DMS153 treated with DMSO at 0.1 percent for 48 hours (cell line): ENCODE measurements around the gene CDC26.
A peak's percentile ranks its signal among the peaks of the same experiment; 100 is the strongest.
"Not testable (repeated sequence)": the region's sequence is repeated elsewhere in the genome, so short reads cannot be mapped to it uniquely, and the experiment has no call there.

Experiments used
- DNase-seq: peaks from one replicate; lab custom pipeline; 2025; ENCODE audit not compliant: unreplicated experiment; lab: John Stamatoyannopoulos, UW

The CDC26 gene

DNA sequence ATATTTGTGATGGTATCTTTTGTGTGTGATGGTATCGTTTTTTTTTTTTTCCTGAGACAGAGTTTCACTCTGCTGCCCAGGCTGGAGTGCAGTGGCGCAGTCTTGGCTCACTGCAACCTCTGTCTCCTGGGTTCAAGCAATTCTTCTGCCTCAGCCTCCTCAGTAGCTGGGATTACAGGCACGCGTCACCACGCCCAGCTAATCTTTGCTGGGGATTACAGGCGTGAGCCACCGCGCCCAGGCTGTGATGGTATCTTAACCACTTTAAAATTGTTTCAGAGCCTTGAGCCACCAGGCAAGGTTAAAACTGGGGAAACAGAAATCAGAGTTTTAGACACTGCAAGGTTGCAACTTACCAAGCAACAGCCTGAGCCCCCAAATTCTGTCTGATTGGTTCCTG, 20.9 kb upstream of the CDC26 start:
- DNase-seq = not testable (repeated sequence)

DNA sequence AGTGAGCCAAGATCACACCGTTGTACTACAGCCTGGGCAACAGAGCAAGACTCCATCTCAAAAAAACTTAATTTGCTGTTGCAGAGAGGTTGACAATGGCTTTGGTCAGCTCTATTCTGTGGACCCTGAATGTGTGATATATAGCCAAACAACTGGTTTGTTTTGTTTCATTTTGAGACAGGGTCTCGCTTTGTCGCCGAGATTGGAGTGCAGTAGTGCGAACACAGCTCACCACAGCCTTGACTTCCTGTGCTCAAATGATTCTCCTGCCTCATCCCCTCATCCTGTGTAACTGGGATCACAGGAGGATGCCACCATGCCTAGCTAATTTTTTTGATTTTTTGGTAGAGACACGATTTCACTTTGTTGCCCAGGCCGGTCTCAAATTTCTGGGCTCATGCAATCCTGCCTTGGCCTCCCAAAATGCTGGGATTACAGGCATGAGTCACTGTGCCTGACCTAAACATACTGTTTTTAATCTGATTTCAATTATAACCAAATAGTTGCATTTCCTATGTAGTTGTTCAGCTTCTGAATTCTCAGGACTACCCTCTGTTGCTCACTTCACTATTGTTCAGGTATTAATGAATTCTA, 18.0 kb upstream of the CDC26 start:
- DNase-seq = no peak

DNA sequence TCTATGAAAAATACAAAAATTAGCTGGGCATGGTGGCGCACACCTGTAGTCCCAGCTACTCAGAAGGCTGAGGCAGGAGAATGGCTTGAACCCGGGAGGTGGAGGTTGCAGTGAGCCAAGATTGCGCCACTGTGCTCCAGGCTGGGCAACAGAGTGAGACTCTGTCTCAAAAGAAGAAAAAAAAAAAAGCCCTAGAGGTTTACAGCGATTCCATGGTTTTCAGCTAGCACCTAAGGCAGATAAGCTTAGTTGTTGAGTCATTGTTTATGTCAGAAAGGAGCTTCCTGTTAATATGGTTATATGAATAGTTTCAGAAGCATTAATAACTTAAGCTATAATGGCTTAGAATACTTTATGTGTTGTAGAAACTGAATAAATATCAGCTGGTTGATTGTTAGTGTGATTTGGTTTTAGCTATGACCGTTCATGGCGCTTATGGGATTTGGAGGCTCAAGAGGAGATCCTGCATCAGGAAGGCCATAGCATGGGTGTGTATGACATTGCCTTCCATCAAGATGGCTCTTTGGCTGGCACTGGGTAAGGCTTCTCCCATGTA, 14.8 kb upstream of the CDC26 start:
- no peak for DNase-seq

DNA sequence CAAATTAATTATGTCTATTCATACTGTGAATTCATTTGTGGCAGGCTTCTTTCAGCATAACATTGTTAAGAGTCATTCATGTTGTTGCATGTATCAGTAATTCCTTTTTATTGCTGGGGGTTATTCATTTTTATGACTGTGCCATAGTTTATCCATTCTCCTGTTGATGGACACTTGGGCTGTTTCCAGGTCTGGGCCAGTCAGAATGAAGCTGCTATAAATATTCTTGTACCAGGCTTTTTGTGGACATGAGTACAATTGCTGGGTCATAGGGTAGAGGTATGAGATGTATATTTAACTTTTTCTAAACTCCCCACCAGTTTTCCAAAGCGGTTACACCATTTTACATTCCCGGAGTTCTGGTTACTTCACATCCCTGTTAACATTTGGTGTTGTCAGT, 13.7 kb upstream of the CDC26 start:
- no peak for DNase-seq

DNA sequence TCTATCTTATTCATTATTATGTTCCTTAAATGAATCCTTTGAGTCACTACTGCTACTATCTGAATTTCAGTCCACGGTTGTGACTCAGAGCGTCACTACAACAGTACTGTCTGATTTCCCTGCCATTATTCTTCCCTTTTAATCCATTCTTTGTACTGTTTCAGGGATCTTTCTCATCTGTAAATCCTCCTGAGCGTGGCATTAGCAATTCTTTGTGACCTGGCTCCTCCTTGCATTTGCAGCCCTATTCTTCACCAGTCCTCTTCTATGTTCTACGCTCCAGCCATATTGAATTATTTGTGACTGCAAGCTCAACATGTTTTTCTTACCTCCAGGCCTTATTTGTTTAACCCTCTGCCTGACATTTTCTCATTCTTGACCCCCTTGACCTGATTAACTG, 6.0 kb upstream of the CDC26 start:
- no peak for DNase-seq

DNA sequence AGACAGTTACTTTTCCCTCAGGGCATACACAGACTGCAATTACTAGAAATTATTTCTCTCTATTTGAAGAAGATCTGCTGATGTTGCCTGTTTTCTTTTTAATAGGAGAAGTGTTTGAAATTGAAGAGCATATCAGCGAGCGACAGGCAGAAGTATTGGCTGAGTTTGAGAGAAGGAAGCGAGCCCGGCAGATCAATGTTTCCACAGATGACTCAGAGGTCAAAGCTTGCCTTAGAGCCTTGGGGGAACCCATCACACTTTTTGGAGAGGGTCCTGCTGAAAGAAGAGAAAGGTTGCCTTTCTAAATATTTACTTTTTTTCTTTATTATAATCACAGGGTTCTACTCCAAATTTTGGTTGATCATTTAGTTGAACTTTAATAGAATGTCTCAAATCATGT, 3.5 kb upstream of the CDC26 start:
- DNase-seq = no peak

DNA sequence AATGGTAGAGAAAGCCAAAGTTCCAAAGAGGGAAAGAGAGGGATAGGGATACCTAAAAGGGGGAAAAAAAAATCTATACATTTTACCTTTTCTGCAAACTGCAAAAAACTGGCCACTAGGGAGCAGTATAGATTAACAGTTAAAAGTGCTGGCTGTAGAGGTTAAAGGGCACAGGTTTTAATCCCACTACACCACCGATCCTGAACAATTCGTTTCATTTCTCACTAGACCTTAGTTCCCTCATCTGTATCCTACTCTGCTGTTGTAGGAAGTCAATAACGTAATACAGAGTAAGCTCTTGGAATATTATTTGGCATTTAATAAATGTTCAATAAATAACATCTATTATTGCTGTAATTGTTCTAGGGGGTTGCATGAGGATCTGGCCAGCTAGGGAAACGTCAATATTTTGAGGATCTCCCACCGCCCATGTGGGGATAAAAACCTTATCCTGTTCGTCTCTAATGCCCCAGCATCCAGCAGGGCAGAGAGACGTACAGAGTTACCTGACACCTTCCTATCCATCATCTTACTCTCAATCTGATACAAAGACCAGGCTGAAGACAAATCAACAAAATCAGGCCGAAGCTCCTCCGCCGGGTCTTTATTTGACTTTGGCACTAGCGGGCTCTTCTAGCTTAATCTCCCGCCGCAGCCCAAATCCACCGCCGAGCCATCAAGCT, 757 bp downstream of the CDC26 start:
- DNase-seq = peak; percentile 73

DNA sequence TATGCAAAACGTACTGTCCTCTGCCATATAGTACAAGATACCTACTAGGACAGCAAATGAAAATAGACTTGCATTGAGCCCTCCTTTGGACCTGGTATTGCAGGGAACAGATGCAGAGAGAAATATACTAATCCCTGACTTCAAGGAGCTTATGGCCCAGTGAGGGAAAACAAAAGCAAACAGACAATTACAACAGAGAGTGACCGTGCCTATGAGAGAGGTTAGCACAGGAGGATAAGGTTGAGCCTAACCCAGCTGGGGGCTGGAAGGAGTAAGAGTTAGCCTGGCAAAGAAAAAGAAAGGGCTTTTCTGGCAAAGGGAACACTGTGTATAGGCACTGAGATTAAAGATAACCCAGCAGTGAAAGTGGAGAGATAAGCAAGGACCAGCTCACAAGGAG, 5.5 kb downstream of the CDC26 start:
- no peak for DNase-seq

DNA sequence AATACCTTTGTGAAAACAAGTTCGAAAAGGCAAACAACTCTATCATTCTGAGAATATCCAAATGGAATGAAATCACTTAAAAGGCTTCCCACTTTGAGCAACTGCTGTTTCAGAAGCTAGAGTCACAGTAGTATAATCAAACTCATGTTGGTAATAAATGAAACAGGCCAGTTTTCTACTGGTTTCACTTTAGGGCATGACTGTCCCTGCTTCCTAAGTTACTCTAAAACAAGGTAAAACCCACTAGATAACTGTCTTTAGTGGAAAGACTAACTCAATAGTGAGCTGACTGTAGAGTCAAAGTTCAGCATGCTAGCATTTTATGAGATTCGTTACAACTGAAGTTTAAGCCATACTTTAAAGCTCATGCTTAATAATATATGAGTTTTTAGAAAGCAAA, 6.0 kb downstream of the CDC26 start:
- no peak for DNase-seq

DNA sequence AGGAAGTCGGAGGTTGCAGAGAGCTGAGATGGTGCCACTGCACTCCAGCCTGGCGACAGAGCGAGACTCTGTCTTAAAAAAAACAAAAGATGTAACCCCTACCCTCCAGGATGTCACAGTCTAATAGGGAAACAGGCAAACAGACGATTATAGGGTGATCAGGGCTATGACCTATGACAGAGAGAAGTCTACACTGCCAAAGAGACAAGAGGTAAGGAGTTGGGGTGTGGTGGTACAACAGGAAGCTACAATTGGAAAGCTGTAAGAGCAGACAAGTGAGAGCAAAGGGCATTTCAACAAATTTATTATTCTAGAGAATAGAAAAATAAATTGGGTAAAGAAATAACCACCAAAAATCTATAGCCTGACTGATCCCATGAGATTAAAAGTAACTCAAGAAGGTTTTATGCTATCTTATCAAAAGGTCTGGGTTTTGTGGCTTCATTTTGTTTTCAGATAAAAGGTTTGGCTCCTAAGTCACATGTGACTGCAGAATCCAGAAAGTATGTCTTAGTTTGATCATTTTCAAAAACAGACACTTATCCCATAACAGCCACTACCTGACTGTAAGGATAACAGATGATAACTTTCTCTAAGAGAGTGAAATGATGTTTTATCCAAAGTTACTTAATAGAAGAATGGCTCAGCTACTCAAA, 7.3 kb downstream of the CDC26 start:
- DNase-seq = no peak

DNA sequence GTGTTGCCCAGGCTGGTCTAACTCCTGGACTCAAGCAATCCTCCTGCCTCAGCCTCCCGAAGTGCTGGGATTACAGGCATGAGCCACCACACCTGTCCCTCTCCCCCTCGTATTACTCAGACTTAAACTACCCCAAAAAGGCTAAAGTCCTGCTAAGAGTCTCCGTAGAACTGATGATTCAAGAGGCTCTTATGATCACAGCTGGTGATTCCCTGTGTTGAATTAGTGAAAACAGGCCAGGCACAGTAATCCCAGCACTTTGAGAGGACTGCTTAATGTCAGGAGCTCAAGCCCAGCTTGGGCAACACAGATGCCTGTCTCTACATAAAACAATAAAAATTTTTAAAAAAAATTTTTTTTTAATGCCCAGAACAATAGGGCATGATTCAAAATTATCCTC, 9.2 kb downstream of the CDC26 start:
- DNase-seq = no peak

DNA sequence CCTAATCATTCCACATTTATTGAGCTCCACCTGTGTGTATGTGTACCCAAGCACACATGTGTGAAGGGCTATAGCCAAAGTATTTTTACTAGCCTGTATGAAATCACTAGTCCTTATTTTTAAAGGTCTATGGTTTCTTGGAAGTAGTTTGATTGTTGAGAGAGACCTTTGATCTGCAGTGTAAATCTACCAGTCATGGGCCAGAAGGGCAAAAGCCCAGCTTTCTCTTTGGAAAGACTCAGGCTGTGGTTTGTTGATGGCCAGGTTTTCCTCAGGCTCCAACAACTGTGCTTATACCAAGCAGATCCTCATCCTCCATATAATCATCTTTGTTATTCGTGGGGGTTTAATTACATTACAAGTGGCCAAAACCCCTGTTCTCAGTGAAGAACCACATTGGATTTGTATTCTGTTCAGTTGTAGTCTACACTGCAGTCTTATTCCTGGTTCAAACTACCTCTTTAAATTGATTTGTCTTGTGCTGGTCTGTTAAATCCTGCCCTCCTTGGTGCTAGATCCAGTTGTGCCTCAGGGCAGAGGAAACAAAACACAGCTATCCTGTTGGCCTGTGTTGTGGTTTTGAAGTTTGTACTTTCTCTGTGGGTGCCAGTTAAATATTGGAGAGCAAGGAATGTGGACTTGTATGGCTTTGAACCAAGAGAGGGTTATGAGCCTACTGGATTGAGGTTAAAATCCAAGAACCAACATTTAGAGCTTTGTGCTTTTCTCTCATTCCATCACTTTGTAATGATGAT, 13.3 kb downstream of the CDC26 start:
- DNase-seq = no peak

DNA sequence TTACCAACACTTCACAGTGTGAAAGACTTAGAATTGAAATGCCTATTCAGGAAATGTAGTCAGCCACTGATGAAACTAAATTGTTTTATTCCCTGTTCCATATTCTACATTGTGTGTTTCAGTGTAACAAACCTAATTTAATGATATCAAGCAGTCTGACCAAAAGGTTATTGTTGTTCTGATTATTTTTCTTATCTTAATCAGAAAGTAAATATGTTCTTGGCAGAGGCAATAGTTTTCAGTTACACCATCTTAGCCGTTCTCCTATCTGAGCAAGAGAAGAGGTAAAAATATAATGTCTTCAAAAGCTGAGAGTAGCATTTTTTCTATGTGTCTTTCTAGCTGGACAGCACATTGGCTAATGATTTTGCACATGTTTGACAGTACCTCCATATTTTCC, 17.1 kb downstream of the CDC26 start:
- DNase-seq = no peak

DNA sequence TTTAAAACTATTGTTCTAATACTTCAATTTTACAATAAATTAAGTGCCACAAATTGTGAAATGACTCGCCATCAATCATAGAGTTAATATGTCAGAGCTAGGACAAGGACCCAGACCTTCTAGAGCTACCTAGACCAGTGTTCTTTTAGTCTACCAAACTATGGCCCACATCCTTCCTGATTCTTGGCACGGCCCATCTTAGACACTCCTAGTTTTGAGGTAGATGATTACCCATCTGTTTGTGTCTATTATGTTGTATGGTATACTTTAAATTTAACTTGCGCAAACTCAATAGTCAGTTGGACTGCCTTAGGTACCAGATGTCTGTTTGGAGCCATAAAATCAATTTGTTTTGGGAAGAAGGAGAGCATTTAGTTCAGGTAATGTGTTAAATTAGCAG, 17.5 kb downstream of the CDC26 start:
- DNase-seq = no peak

DNA sequence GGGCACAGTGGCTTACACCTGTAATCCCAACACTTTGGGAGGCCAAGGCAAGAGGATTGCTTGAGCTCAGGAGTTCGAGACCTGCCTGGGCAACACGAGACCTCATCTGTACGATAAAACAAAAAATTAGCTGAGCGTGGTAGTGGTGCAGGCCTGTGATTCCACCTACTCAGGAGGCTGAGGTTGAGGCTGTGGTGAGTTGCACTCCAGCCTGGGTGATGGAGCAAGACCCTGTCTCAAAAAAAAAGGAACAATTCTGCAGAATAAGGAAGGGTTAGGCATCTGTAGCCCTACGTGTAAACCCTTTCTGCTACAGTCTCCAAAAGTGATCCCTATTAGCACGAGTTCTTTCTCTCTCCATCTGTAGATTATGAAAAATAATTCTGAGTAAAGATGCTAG, 19.9 kb downstream of the CDC26 start:
- DNase-seq = no peak

DNA sequence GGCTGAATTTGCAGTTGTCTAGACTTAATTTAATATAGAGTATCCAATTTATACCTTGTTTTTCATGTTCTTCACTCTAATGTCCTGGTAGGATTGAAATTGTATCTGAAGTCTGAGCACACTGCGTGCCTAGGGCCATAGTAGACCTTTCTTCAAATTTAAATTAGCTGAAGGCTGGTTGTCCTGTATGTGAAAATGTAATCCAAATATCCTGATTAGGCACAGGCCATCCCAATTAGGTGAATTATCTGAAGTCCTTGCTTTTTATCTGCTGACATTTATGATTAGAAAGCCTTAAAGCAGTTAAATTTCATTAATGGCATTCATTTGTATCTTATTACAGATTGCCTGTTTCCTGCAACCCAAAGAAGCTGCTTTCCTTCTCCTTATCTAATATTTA, 20.4 kb downstream of the CDC26 start:
- DNase-seq = no peak

DNA sequence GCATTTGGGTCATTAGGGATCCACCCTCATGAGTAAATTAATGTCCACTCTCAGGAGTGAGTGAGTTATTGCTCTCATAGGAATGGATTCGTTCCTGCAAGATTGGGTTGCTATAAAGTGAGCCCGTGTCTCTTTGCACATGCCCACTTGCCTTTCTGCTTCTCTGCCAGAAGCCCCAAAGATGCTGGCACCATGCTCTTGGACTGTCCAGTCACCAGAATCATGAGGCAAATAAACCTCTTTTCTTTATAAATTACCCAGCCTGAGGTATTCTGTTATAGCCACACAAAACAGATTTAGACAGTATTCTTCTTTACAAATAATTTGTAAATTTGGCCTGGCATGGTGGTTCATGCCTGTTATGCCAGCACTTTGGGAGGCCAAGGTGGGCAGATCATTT, 24.6 kb downstream of the CDC26 start:
- no peak for DNase-seq

DNA sequence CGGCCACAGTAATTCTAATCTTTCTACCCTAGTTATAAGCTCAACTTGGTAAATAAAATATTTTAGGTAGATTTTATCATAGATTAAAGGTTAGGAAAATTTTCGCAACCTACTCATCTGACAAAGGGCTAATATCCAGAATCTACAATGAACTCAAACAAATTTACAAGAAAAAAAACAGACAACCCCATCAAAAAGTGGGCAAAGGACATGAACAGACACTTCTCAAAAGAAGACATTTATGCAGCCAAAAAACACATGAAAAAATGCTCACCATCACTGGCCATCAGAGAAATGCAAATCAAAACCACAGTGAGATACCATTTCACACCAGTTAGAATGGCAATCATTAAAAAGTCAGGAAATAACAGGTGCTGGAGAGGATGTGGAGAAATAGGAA, 25.7 kb downstream of the CDC26 start:
- not testable (repeated sequence) for DNase-seq

DNA sequence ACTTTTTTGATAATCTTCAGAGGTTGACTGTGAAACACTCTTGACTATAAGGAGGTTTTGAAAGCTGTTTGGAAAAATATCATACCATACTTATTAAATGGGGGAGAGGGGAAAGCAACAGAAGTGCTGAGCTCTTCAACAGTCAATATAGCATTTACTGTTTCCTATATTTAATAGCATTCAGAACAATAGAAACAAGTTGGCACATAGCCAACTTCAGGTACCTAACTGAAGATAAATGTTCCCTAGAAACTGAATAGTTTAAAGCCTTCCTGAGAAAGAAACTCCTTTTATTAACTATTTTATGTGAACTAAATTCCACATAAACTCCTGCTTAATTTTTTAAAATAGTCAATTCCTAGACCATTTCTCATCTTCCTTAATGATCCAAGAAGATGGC, 27.7 kb downstream of the CDC26 start:
- peak; percentile 3 for DNase-seq

DNA sequence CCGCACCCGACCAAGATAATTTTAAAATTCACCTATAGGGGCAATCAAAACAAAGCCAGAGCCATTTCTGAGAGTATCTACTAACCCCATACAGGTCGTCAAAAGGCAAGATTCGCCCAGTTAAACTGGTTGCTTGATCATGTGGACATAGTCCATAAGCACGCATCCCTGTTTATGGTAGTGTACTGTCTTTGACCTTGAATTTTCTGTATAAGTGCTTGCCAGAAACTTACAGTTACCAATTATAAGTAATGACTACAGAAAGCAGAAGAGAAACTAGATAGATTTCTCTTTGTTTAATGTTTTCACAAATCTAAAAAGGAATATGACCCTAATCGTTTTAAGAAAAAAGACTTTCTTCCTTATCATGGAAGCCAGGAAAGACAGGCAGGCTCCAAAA, 28.4 kb downstream of the CDC26 start:
- no peak for DNase-seq

DNA sequence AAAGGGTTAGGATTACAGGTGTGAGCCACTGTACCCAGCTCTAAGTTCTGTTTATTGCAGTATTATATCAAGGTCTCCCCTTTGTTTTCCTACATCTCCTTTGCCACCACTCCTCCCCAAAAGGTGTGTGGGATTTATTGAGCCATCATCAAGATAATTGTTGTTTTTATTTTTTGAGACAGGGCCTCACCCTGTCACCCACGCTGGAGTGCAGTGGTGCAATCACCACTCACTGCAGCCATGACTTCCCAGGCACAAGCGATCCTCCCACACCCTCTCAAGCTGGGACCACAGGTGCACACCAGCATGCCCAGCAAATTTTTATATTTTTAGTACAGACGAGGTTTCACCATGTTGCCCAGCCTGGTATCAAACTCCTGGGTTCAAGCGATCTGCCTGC, 29.5 kb downstream of the CDC26 start:
- no peak for DNase-seq

DNA sequence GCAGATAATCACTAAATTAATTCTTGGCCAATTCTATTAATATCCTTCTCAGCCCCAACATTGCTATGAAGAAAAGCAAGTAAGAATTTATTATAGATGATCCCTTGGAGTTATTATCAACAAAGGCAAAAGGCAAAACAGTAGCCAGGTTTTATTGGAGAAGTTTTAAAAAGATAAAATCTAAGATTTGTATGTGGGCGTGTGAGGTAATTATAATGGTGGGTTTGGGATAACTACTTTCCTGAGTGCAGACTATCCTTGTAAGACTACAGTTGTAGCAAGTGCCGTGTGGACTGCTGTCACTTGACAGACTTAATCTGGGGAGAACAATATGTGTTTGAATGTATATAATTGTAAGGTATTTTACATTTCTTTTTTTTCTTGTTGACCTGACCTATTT, 30.8 kb downstream of the CDC26 start:
- DNase-seq = no peak
